Neural cell (in vitro differentiated cells): Measurements from ENCODE around the gene SCARB2. TPM values are rescaled to one million over a fixed set of nuclear protein-coding genes. Genes with fewer than 3 reads are reported as not detected.

Source experiments
- H2AFZ ChIP-seq: fragments of 200-600, 300-800 bp; sonication (generic), shearing (Covaris generic); 2 replicates; pipeline ENCODE4 v1.6.0; 2014; ENCODE audit warnings: low read depth, mild to moderate bottlenecking, antibody characterized with exemption, low read length, moderate library complexity
- H3F3A ChIP-seq: fragments of 200-600 bp; shearing (Covaris generic); 2 replicates; pipeline ENCODE4 v1.6.1; 2016; ENCODE audit warnings: mild to moderate bottlenecking, moderate library complexity, mixed read lengths, antibody characterized with exemption, low read length; ENCODE audit not compliant: insufficient read depth, poor library complexity, severe bottlenecking
- H3K27ac ChIP-seq: fragments of 200-600, 300-800 bp; sonication (generic), shearing (Covaris generic); 2 replicates; pipeline ENCODE4 v1.5.1; 2014; ENCODE audit warnings: mild to moderate bottlenecking, low read length, moderate library complexity
- H3K27me3 ChIP-seq: fragments of 300-800, 200-600 bp; sonication (generic), shearing (Covaris generic); 2 replicates; pipeline ENCODE4 v1.6.0; 2014; ENCODE audit warnings: mild to moderate bottlenecking, low read depth, low read length, moderate library complexity; ENCODE audit not compliant: insufficient read depth
- H3K36me3 ChIP-seq: fragments of 300-800, 200-600 bp; sonication (generic), shearing (Covaris generic); 2 replicates; pipeline ENCODE4 v1.5.1; 2014; ENCODE audit warnings: mild to moderate bottlenecking, antibody characterized with exemption, low read length, moderate library complexity; ENCODE audit not compliant: insufficient read depth
- H3K4me2 ChIP-seq: fragments of 300-800, 200-600 bp; sonication (generic), shearing (Covaris generic); 2 replicates; pipeline ENCODE4 v1.6.0; 2014; ENCODE audit warnings: mild to moderate bottlenecking, low read length
- H3K4me3 ChIP-seq: fragments of 300-800, 200-600 bp; sonication (generic), shearing (Covaris generic); 2 replicates; pipeline ENCODE4 v1.5.1; 2014; ENCODE audit warnings: mild to moderate bottlenecking, low read length, moderate library complexity
- H3K79me2 ChIP-seq: fragments of 200-600 bp; shearing (Covaris generic); replicated peaks from 2 replicates; pipeline ENCODE4 v1.6.0; 2014; ENCODE audit warnings: mild to moderate bottlenecking, low read length, moderate library complexity; ENCODE audit not compliant: insufficient read depth
- H3K9ac ChIP-seq: fragments of 300-800, 200-600 bp; sonication (generic), shearing (Covaris generic); 2 replicates; pipeline ENCODE4 v1.6.1; 2016; ENCODE audit warnings: mild to moderate bottlenecking, low read length, mixed read lengths
- H3K9me2 ChIP-seq: fragments of 200-600 bp; shearing (Covaris generic); 2 replicates; pipeline ENCODE4 v1.6.1; 2016; ENCODE audit warnings: mild to moderate bottlenecking, low read length, mixed read lengths; ENCODE audit not compliant: insufficient read depth
- H3K9me3 ChIP-seq: fragments of 200-600, 300-800 bp; sonication (generic), shearing (Covaris generic); 2 replicates; pipeline ENCODE4 v1.6.1; 2016; ENCODE audit warnings: mild to moderate bottlenecking, mixed run types, low read length, moderate library complexity, mixed read lengths
- H4K20me1 ChIP-seq: fragments of 200-600 bp; shearing (Covaris generic); 2 replicates; pipeline ENCODE4 v1.6.1; 2016; ENCODE audit warnings: mild to moderate bottlenecking, mixed run types; ENCODE audit not compliant: insufficient read depth
- EP300 ChIP-seq: fragments of 450-650 bp; conservative IDR thresholded peaks from 2 replicates; pipeline ENCODE4 v1.6.1; 2014; ENCODE audit warnings: antibody characterized with exemption, mild to moderate bottlenecking, moderate library complexity; ENCODE audit not compliant: poor library complexity, severe bottlenecking
- EZH2 ChIP-seq: fragments of 200-600, 300-800 bp; shearing (Covaris generic), sonication (generic); IDR thresholded peaks from 2 replicates; pipeline ENCODE4 v1.6.1; 2014; ENCODE audit warnings: antibody characterized with exemption, low read length, borderline replicate concordance, mild to moderate bottlenecking; ENCODE audit not compliant: insufficient read depth, poor library complexity, severe bottlenecking
- MXI1 ChIP-seq: fragments of 450-650 bp; conservative IDR thresholded peaks from 2 replicates; pipeline ENCODE4 v1.6.1; 2014; ENCODE audit warnings: antibody characterized with exemption, mild to moderate bottlenecking; ENCODE audit not compliant: poor library complexity, severe bottlenecking
- POLR2AphosphoS5 ChIP-seq: IDR thresholded peaks from 2 replicates; pipeline ENCODE4 v1.6.1; 2012
- RAD21 ChIP-seq: fragments of 450-650 bp; conservative IDR thresholded peaks from 2 replicates; pipeline ENCODE4 v1.6.1; 2014; ENCODE audit warnings: antibody characterized with exemption, mild to moderate bottlenecking, moderate library complexity
- SMC3 ChIP-seq: fragments of 450-650 bp; conservative IDR thresholded peaks from 2 replicates; pipeline ENCODE4 v1.6.1; 2014; ENCODE audit warnings: antibody characterized with exemption, mild to moderate bottlenecking, moderate library complexity; ENCODE audit not compliant: poor library complexity
- TAF1 ChIP-seq: IDR thresholded peaks from 2 replicates; pipeline ENCODE4 v1.6.1; 2012; ENCODE audit warnings: low read depth
- polyA plus RNA-seq: library from polyadenylated mRNA; depleted of rRNA; stranded (reverse); fragments of >200 nt; gene quantifications from 2 replicates; pipeline ENCODE4 v1.2.3, GENCODE V29; 2014
- TF ChIP-seq, protein P1 (sequence below): IDR thresholded peaks from 2 replicates; pipeline ENCODE4 v1.6.1; 2012; ENCODE audit warnings: borderline replicate concordance
- TF ChIP-seq, protein P2 (sequence below): fragments of 450-650 bp; IDR thresholded peaks from 2 replicates; pipeline ENCODE4 v1.5.1; 2014; ENCODE audit warnings: antibody characterized with exemption, mild to moderate bottlenecking, moderate library complexity; ENCODE audit not compliant: poor library complexity, severe bottlenecking

The SCARB2 gene
- polyA plus RNA-seq, 1 donor from 2014 or later, result 256 TPM

DNA sequence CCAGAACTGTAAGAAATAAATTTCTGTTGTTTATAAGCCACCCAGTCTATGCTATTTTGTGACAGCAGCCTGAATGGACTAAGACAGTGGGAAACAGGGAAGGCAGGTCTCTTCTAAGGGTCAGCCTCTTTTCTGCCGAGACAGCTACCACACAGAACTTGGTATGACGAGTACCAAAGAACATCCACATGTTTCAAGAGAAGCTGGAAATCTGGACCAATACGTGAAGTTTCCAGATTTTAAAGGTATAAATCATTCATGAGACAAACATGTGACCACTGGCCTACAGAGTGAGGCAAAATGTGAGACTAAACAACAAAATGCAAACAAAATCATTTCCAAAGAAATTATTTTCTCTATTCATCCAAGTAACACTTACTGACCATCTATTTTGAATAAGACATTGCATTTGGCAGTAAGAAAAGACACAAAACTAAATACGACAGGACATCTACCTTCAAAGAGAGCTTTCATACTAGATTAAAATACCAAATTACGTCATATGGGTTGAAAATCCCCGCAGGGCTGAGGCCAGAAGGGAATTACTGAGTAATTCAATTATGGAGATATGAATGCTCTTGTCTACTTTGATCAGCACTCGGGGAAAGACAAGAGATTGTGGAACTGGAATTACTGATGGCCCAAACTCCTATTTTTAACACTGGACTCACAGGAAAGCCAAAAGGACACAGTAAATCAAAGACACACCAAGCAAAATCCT lies 7.2 kb downstream of the SCARB2 start:
- TF ChIP-seq EP300, result no peak
- TF ChIP-seq, protein P1, sequence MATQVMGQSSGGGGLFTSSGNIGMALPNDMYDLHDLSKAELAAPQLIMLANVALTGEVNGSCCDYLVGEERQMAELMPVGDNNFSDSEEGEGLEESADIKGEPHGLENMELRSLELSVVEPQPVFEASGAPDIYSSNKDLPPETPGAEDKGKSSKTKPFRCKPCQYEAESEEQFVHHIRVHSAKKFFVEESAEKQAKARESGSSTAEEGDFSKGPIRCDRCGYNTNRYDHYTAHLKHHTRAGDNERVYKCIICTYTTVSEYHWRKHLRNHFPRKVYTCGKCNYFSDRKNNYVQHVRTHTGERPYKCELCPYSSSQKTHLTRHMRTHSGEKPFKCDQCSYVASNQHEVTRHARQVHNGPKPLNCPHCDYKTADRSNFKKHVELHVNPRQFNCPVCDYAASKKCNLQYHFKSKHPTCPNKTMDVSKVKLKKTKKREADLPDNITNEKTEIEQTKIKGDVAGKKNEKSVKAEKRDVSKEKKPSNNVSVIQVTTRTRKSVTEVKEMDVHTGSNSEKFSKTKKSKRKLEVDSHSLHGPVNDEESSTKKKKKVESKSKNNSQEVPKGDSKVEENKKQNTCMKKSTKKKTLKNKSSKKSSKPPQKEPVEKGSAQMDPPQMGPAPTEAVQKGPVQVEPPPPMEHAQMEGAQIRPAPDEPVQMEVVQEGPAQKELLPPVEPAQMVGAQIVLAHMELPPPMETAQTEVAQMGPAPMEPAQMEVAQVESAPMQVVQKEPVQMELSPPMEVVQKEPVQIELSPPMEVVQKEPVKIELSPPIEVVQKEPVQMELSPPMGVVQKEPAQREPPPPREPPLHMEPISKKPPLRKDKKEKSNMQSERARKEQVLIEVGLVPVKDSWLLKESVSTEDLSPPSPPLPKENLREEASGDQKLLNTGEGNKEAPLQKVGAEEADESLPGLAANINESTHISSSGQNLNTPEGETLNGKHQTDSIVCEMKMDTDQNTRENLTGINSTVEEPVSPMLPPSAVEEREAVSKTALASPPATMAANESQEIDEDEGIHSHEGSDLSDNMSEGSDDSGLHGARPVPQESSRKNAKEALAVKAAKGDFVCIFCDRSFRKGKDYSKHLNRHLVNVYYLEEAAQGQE, result no peak
- TF ChIP-seq RAD21, result no peak
- no peak for TF ChIP-seq SMC3
- TF ChIP-seq EZH2, result no peak
- TF ChIP-seq, protein P2, sequence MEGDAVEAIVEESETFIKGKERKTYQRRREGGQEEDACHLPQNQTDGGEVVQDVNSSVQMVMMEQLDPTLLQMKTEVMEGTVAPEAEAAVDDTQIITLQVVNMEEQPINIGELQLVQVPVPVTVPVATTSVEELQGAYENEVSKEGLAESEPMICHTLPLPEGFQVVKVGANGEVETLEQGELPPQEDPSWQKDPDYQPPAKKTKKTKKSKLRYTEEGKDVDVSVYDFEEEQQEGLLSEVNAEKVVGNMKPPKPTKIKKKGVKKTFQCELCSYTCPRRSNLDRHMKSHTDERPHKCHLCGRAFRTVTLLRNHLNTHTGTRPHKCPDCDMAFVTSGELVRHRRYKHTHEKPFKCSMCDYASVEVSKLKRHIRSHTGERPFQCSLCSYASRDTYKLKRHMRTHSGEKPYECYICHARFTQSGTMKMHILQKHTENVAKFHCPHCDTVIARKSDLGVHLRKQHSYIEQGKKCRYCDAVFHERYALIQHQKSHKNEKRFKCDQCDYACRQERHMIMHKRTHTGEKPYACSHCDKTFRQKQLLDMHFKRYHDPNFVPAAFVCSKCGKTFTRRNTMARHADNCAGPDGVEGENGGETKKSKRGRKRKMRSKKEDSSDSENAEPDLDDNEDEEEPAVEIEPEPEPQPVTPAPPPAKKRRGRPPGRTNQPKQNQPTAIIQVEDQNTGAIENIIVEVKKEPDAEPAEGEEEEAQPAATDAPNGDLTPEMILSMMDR, result no peak
- no peak for TF ChIP-seq MXI1
- TF ChIP-seq POLR2AphosphoS5, result no peak
- no peak for TF ChIP-seq TAF1
- no peak overlapping the region for H2AFZ ChIP-seq
- peaks cover 4% of the 10 kb centered on the region for H4K20me1 ChIP-seq
- no peak overlapping the region for H3K27ac ChIP-seq
- no peaks in the 10 kb centered on the region for H3K9me3 ChIP-seq
- no peak overlapping the region for H3K9ac ChIP-seq
- peak overlapping the region; percentile 13 for H3K4me3 ChIP-seq
- H3K79me2 ChIP-seq, result peaks cover 79% of the 10 kb centered on the region
- H3K9me2 ChIP-seq, result no peaks in the 10 kb centered on the region
- H3K27me3 ChIP-seq, result no peaks in the 10 kb centered on the region
- no peaks in the 10 kb centered on the region for H3F3A ChIP-seq
- H3K36me3 ChIP-seq, result peaks cover 13% of the 10 kb centered on the region
- H3K4me2 ChIP-seq, result no peak overlapping the region

DNA sequence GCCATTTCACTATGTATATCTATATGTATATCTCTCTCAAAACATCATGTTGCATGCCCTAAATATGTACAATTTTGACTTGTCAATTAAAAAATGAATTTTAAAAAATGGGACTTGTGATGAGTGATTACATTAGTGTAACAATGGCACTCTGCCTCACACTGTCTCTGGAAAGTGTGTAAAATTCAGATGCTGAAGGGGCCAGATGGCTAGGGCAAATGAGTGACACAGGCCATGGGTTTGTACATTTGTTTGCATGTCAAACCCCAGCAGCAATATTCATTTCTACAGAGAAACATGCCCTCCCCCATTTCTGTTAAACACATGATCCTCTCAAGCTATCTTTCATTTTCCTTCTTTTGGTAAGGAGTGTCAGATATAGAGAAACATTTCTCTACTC lies 8.1 kb downstream of the SCARB2 start:
- Histone ChIP-seq H3K27me3 (no peaks in the 10 kb centered on the region), H3K79me2 (peaks cover 76% of the 10 kb centered on the region), H3K36me3 (peaks cover 13% of the 10 kb centered on the region), H3K9me3 (no peaks in the 10 kb centered on the region), H3K4me3 (no peak overlapping the region), H3F3A (no peaks in the 10 kb centered on the region), H3K27ac (no peak overlapping the region), H3K9me2 (no peaks in the 10 kb centered on the region), H4K20me1 (peaks cover 4% of the 10 kb centered on the region), H3K9ac (no peak overlapping the region), H3K4me2 (no peak overlapping the region), H2AFZ (no peak overlapping the region)
- no peak for TF ChIP-seq MXI1
- TF ChIP-seq, protein P2, result no peak
- no peak for TF ChIP-seq TAF1
- TF ChIP-seq, protein P1, result no peak
- no peak for TF ChIP-seq SMC3
- TF ChIP-seq RAD21, result no peak
- TF ChIP-seq EP300, result no peak
- no peak for TF ChIP-seq POLR2AphosphoS5
- TF ChIP-seq EZH2, result no peak
